ENCODE data around the gene RIT1. TPM values are rescaled to one million over a fixed set of nuclear protein-coding genes. Genes with fewer than 3 reads are reported as not detected.

RIT1 gene
- total and polyA plus RNA-seq, 2 donors (not counting 3 experiments of a cell fraction or from before 2014, with no cell fraction given), result 46.4 to 65.5 TPM

- ChIA-PET CTCF (no interaction called here), POLR2A (interaction anchor here (0.6 kb wide), 1 partner anchor 10 kb away, joined by 4 read pairs; no protein-coding TSS in a partner anchor)
- Histone ChIP-seq H3K4me1 (ENCODE audit: control insufficient read depth, extremely low read depth, insufficient read depth, low read length) (peaks cover 7% of the 10 kb centered on the region), H4K20me1 (replicated peaks; ENCODE audit: control insufficient read depth, extremely low read depth, insufficient read depth, low read length) (no peaks in the 10 kb centered on the region), H3K36me3 (ENCODE audit: control insufficient read depth in 2 of 2, extremely low read depth in 1 of 2, insufficient read depth in 2 of 2, low read length in 2 of 2) (peaks cover 20 to 32% of the 10 kb centered on the region in 2 experiments), H3K9me3 (replicated peaks; ENCODE audit: control insufficient read depth, insufficient read depth, low read length) (no peaks in the 10 kb centered on the region), H3K27me3 (ENCODE audit: control insufficient read depth in 2 of 2, insufficient read depth in 2 of 2, low read length in 2 of 2) (no peaks in the 10 kb centered on the region), H3K4me2 (ENCODE audit: insufficient read depth, low read length) (no peak overlapping the region), H3K4me3 (replicated peaks in 1 of 3; ENCODE audit: insufficient read depth in 1 of 3, low read depth in 1 of 3, low read length in 3 of 3) (no peak overlapping the region), H3K79me2 (ENCODE audit: control insufficient read depth, insufficient read depth, low read length) (no peaks in the 10 kb centered on the region), H3K27ac (ENCODE audit: insufficient read depth, low read depth, low read length) (no peak overlapping the region), H3K9me1 (replicated peaks; ENCODE audit: control insufficient read depth, extremely low read depth, insufficient read depth, low read length) (no peaks in the 10 kb centered on the region), H2AFZ (ENCODE audit: low read depth, low read length) (no peak overlapping the region), H3K9ac (replicated peaks; ENCODE audit: extremely low read depth, insufficient read depth, low read length) (no peak overlapping the region)
- DNase-seq (ENCODE audit: low read depth, low spot score) (no peak), FAIRE-seq (no peak)
- TF ChIP-seq POLR2AphosphoS5 (IDR thresholded peaks at IDR 0.05; ENCODE audit: insufficient read depth, low read depth, low read length) (no peak), JUN (IDR thresholded peaks at IDR 0.05; ENCODE audit: borderline replicate concordance, insufficient read depth, insufficient read length, low read depth) (no peak), FOS (IDR thresholded peaks at IDR 0.05; ENCODE audit: borderline replicate concordance, insufficient read depth, low read length) (no peak), MYC (IDR thresholded peaks at IDR 0.05; ENCODE audit: low read depth, low read length) (no peak), POLR2A (IDR thresholded peaks at IDR 0.05; ENCODE audit: low read depth, low read length) (no peak), GATA2 (IDR thresholded peaks at IDR 0.05; ENCODE audit: insufficient read depth, insufficient read length, low read depth, low read length) (no peak), CTCF (IDR thresholded peaks at IDR 0.05; ENCODE audit: extremely low read depth in 1 of 2, insufficient read depth in 1 of 2, low read depth in 1 of 2, low read length in 2 of 2) (no peak), EZH2 (IDR thresholded peaks at IDR 0.05; ENCODE audit: borderline replicate concordance, low read depth, low read length, severe bottlenecking) (no peak)
- BruUV-seq (replicated peaks), result no TSS peak
- intact Hi-C loops (cut with micrococcal nuclease) (no loop called here), dilution Hi-C loops (cut with MboI; ENCODE audit: extremely low pct_ligation_motif_present, low sequenced_read_pairs) (no loop called here)
These were observed 12.3 kb downstream of the RIT1 start for GRCh38 chr1:155898888-155899287.
